SK-N-SH treated with all-trans-retinoic acid at 6 μM for 48 hours (cell line): Measurements from ENCODE around the gene SEMA5B.

Experiments
- BACH2 ChIP-seq: fragments of 250-450 bp; sonication (Bioruptor Pico); IDR thresholded peaks from 2 replicates; pipeline ENCODE4 v1.9.0; 2021; ENCODE audit warnings: mild to moderate bottlenecking, borderline replicate concordance
- ESRRG ChIP-seq: fragments of 250-450 bp; sonication (Bioruptor Pico); IDR thresholded peaks from 2 replicates; pipeline ENCODE4 v1.6.1; 2021; ENCODE audit warnings: mild to moderate bottlenecking
- OSR1 ChIP-seq: fragments of 250-450 bp; sonication (Bioruptor Pico); IDR thresholded peaks from 2 replicates; pipeline ENCODE4 v1.8.0; 2022; ENCODE audit warnings: moderate library complexity, mild to moderate bottlenecking, inconsistent platforms
- PATZ1 ChIP-seq: fragments of 250-450 bp; sonication (Bioruptor Pico); IDR thresholded peaks from 2 replicates; pipeline ENCODE4 v1.8.0; 2020; ENCODE audit warnings: mild to moderate bottlenecking, moderate library complexity, borderline replicate concordance
- PPARA ChIP-seq: fragments of 250-450 bp; sonication (Bioruptor Pico); IDR thresholded peaks from 2 replicates; pipeline ENCODE4 v1.5.0; 2020; ENCODE audit warnings: mild to moderate bottlenecking, borderline replicate concordance
- RARB ChIP-seq: fragments of 250-450 bp; sonication (Bioruptor Pico); IDR thresholded peaks from 2 replicates; pipeline ENCODE4 v1.8.0; 2021; ENCODE audit warnings: mild to moderate bottlenecking, moderate library complexity
- TOX ChIP-seq: fragments of 250-450 bp; sonication (Bioruptor Pico); IDR thresholded peaks from 2 replicates; pipeline ENCODE4 v1.8.0; 2021; ENCODE audit warnings: mild to moderate bottlenecking, moderate library complexity, borderline replicate concordance
- ZFP3 ChIP-seq: fragments of 250-450 bp; sonication (Bioruptor Pico); IDR thresholded peaks from 2 replicates; pipeline ENCODE4 v1.5.0; 2020; ENCODE audit warnings: mild to moderate bottlenecking, moderate library complexity
- ZFP30 ChIP-seq: fragments of 450-650 bp; formaldehyde crosslinking; IDR thresholded peaks from 2 replicates; pipeline ENCODE4 v1.5.0; 2022; ENCODE audit warnings: mild to moderate bottlenecking, moderate library complexity
- ZNF70 ChIP-seq: fragments of 450-650 bp; formaldehyde crosslinking; IDR thresholded peaks from 2 replicates; pipeline ENCODE4 v1.5.0; 2020; ENCODE audit warnings: mild to moderate bottlenecking, moderate library complexity
- ZNF8 ChIP-seq: fragments of 450-650 bp; formaldehyde crosslinking; IDR thresholded peaks from 2 replicates; pipeline ENCODE4 v1.5.0; 2020; ENCODE audit warnings: mild to moderate bottlenecking, moderate library complexity
- TF ChIP-seq, protein P1 (sequence below): fragments of 250-450 bp; sonication (Bioruptor Pico); IDR thresholded peaks from 2 replicates; pipeline ENCODE4 v1.5.1; 2020; ENCODE audit warnings: low read depth, mild to moderate bottlenecking, moderate library complexity
- TF ChIP-seq, protein P2 (sequence below): fragments of 250-450 bp; sonication (Bioruptor Pico); IDR thresholded peaks from 2 replicates; pipeline ENCODE4 v1.5.0; 2020; ENCODE audit warnings: mild to moderate bottlenecking, moderate library complexity

DNA sequence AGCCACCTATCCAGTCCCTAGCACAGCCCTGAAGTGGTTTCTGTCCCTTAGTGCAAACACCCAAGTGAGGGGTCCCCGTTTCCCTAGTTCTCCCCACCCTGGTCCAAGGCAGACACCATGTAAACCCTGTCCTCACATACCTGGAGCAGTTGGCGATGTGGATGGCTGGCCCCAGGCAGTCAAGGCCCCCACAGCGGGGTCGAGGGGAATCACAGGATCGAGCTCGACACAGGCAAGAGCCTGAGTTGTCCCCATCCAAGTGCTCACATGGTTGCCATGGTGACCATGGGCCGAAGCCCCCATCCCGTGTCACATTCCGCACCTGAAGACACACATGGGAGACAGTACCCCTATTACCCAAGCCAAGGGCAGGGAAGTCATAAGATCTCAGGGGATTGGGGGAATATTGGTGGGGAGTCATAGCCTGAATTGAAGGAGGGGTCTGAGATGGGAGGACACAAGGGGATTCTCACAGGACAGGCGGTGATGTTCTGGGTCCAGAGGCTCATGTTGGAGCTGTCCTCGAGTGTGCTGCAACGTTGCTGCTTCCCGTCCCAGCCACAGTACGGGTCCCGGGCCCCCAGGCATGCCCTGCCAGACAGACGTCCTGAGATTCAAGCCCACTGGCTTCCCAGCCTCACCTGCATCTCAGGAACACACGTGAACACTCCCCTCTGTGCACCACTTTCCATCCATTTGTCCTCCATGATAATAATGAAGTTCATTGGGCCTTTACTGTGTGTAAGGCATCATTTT, 112.1 kb downstream of the SEMA5B start:
- TF ChIP-seq ZFP3 (CRISPR knock-in tag) = no peak
- TF ChIP-seq, protein P1, sequence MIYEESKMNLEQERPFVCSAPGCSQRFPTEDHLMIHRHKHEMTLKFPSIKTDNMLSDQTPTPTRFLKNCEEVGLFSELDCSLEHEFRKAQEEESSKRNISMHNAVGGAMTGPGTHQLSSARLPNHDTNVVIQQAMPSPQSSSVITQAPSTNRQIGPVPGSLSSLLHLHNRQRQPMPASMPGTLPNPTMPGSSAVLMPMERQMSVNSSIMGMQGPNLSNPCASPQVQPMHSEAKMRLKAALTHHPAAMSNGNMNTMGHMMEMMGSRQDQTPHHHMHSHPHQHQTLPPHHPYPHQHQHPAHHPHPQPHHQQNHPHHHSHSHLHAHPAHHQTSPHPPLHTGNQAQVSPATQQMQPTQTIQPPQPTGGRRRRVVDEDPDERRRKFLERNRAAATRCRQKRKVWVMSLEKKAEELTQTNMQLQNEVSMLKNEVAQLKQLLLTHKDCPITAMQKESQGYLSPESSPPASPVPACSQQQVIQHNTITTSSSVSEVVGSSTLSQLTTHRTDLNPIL = no peak
- no peak for TF ChIP-seq PPARA (CRISPR knock-in tag)
- no peak for TF ChIP-seq OSR1 (CRISPR knock-in tag)
- TF ChIP-seq PATZ1 (CRISPR knock-in tag) = no peak
- no peak for TF ChIP-seq RARB (CRISPR knock-in tag)
- TF ChIP-seq ZNF70 = no peak
- TF ChIP-seq, protein P2, sequence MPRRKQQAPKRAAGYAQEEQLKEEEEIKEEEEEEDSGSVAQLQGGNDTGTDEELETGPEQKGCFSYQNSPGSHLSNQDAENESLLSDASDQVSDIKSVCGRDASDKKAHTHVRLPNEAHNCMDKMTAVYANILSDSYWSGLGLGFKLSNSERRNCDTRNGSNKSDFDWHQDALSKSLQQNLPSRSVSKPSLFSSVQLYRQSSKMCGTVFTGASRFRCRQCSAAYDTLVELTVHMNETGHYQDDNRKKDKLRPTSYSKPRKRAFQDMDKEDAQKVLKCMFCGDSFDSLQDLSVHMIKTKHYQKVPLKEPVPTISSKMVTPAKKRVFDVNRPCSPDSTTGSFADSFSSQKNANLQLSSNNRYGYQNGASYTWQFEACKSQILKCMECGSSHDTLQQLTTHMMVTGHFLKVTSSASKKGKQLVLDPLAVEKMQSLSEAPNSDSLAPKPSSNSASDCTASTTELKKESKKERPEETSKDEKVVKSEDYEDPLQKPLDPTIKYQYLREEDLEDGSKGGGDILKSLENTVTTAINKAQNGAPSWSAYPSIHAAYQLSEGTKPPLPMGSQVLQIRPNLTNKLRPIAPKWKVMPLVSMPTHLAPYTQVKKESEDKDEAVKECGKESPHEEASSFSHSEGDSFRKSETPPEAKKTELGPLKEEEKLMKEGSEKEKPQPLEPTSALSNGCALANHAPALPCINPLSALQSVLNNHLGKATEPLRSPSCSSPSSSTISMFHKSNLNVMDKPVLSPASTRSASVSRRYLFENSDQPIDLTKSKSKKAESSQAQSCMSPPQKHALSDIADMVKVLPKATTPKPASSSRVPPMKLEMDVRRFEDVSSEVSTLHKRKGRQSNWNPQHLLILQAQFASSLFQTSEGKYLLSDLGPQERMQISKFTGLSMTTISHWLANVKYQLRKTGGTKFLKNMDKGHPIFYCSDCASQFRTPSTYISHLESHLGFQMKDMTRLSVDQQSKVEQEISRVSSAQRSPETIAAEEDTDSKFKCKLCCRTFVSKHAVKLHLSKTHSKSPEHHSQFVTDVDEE (CRISPR knock-in tag) = no peak
- no peak for TF ChIP-seq ZFP30
- TF ChIP-seq ZNF8 (CRISPR knock-in tag) = no peak
- TF ChIP-seq BACH2 (CRISPR knock-in tag) = no peak
- TF ChIP-seq TOX (CRISPR knock-in tag) = no peak
- TF ChIP-seq ESRRG (CRISPR knock-in tag) = no peak
